Transverse colon (tissue), 4 donors: Measurements from ENCODE around the gene SPG11. TPM values are rescaled to one million over a fixed set of nuclear protein-coding genes. Genes with fewer than 3 reads are reported as not detected.

ENCODE experiments used
- DNase-seq: peaks from one replicate; pipeline ENCODE4 v3.0.0-alpha.2; 2019
- H3K27ac ChIP-seq, 4 donors: fragments of 200-600 bp; sonication (generic); 2 replicates each; pipeline ENCODE4 v1.5.1; 2016 to 2018; ENCODE audit warnings: inconsistent platforms in 4 of 4
- H3K27me3 ChIP-seq: fragments of 200-600 bp; sonication (generic); 2 replicates; pipeline ENCODE4 v1.5.1; 2017; ENCODE audit warnings: inconsistent platforms
- H3K36me3 ChIP-seq, 4 donors: fragments of 200-600 bp; sonication (generic); 2 replicates each; pipeline ENCODE4 v1.5.1; 2017 to 2019; ENCODE audit warnings: inconsistent platforms in 4 of 4
- H3K4me1 ChIP-seq, 4 donors: fragments of 200-600 bp; sonication (generic); 2 replicates each; pipeline ENCODE4 v1.5.1; 2017 to 2020; ENCODE audit warnings: inconsistent platforms in 4 of 4
- H3K4me3 ChIP-seq, 4 donors: fragments of 200-600 bp; sonication (generic); 1 replicate in 1 of 4; 2 replicates in 3 of 4; pipeline versions ENCODE4 v1.5.1 to v1.6.1; 2017 to 2019; ENCODE audit warnings: inconsistent platforms in 4 of 4
- H3K9me3 ChIP-seq, 2 donors: fragments of 200-600 bp; sonication (generic); 2 replicates each; pipeline ENCODE4 v1.5.1; 2017 to 2019; ENCODE audit warnings: inconsistent platforms in 2 of 2
- CTCF ChIP-seq, 5 experiments: fragments of 200-600 bp in 3 of 5; fragments of 450-650 bp in 2 of 5; sonication (generic) in 3 of 5; IDR thresholded peaks; 1 replicate in 2 of 5; 2 replicates in 3 of 5; pipeline ENCODE4 v1.5.1; 2016 to 2017; ENCODE audit warnings: antibody characterized with exemption in 5 of 5, inconsistent platforms in 3 of 5, mild to moderate bottlenecking in 2 of 5, moderate library complexity in 1 of 5
- EP300 ChIP-seq: sonication (generic); formaldehyde crosslinking; IDR thresholded peaks from one replicate; pipeline ENCODE4 v1.6.1; 2017; ENCODE audit warnings: antibody characterized with exemption, low read depth
- POLR2A ChIP-seq: fragments of 450-650 bp; IDR thresholded peaks from one replicate; pipeline ENCODE4 v1.6.1; 2016; ENCODE audit warnings: antibody characterized with exemption, mild to moderate bottlenecking, moderate library complexity
- POLR2AphosphoS5 ChIP-seq, 3 donors: sonication (generic); formaldehyde crosslinking; IDR thresholded peaks; one replicate each; pipeline ENCODE4 v1.6.1; 2016; ENCODE audit warnings: antibody characterized with exemption in 3 of 3
- WGBS, 2 donors: methylation state at CpG; one replicate each; pipeline ENCODE4 v1.1.5; 2018; ENCODE audit warnings: low coverage in 1 of 2; 5-methylcytosine and 5-hydroxymethylcytosine counted together
- in situ Hi-C, 4 donors: fragments of 200-750 bp; cut with MboI; loops; one replicate each; pipeline versions ENCODE4 v1.15.0 to v1.15.1; 2017; ENCODE audit warnings: low sequenced_read_pairs in 3 of 4, low pct_ligation_motif_present in 1 of 4, low pct_unique_long_range_greater_than_20kb in 1 of 4
- intact Hi-C: fragments of 100-400 bp; cut with DNase I; formaldehyde crosslinking; loops from one replicate; pipeline ENCODE4 v1.15.1; 2023; ENCODE audit warnings: low total_unique reads
- total RNA-seq, 4 donors: library from RNA; depleted of rRNA; stranded (reverse); fragments of >200 nt; gene quantifications; one replicate each; pipeline ENCODE4 v1.1.0, GENCODE V29; 2016

SPG11 gene
- total RNA-seq, 4 donors from 2014 or later: 79.7 to 149 (median 103) TPM

- TF ChIP-seq POLR2A: no peak
- TF ChIP-seq POLR2AphosphoS5 (IDR thresholded peaks at IDR 0.05): no peak
- no peak for TF ChIP-seq CTCF (IDR thresholded peaks at IDR 0.05)
- TF ChIP-seq EP300: no peak
- Histone ChIP-seq H3K27me3 (no peaks in the 10 kb centered on the region), H3K27ac (peak overlapping the region in 1 of 4 donors; percentile 4), H3K4me3 (no peak overlapping the region), H3K36me3 (no peaks in the 10 kb centered on the region), H3K4me1 (no peaks in the 10 kb centered on the region), H3K9me3 (no peaks in the 10 kb centered on the region)
- in situ Hi-C loops: no loop called here
- DNase-seq: no peak
- intact Hi-C loops: no loop called here
- 64 to 93% methylated on average over 2 to 7 of the region's 7 CpGs for WGBS, 2 donors
Measured at GRCh38 chr15:44676676-44677075, 13.2 kb upstream of the SPG11 start.

GRCh38 chr15:44675911-44676310 is 12.4 kb upstream of the SPG11 start:
- H3K36me3 ChIP-seq: no peaks in the 10 kb centered on the region
- no peaks in the 10 kb centered on the region for H3K9me3 ChIP-seq
- no peaks in the 10 kb centered on the region for H3K4me1 ChIP-seq
- H3K27ac ChIP-seq: no peak overlapping the region
- H3K4me3 ChIP-seq: no peak overlapping the region
- 67 to 81% methylated on average over 3 to 5 of the region's 5 CpGs for WGBS, 2 donors
- in situ Hi-C loops (no loop called here), intact Hi-C loops (no loop called here)
- TF ChIP-seq POLR2A (no peak), EP300 (no peak), POLR2AphosphoS5 (IDR thresholded peaks at IDR 0.05) (no peak), CTCF (IDR thresholded peaks at IDR 0.05) (no peak)
- no peak for DNase-seq
- no peaks in the 10 kb centered on the region for H3K27me3 ChIP-seq

GRCh38 chr15:44673639-44674038 is 10.2 kb upstream of the SPG11 start:
- WGBS, 2 donors: 86 to 100% methylated on average over 1 to 2 of the region's 2 CpGs
- Histone ChIP-seq H3K4me1 (no peaks in the 10 kb centered on the region), H3K27ac (no peak overlapping the region), H3K4me3 (no peak overlapping the region), H3K9me3 (no peaks in the 10 kb centered on the region), H3K36me3 (no peaks in the 10 kb centered on the region), H3K27me3 (no peaks in the 10 kb centered on the region)
- intact Hi-C loops (loop anchor here (5.0 kb wide), 1 partner anchor 34 kb away; no protein-coding TSS in a partner anchor), in situ Hi-C loops (no loop called here)
- no peak for TF ChIP-seq CTCF (IDR thresholded peaks at IDR 0.05)
- no peak for TF ChIP-seq POLR2A
- no peak for TF ChIP-seq POLR2AphosphoS5 (IDR thresholded peaks at IDR 0.05)
- TF ChIP-seq EP300: no peak
- DNase-seq: no peak

- Histone ChIP-seq H3K27ac (no peak overlapping the region), H3K36me3 (no peaks in the 10 kb centered on the region), H3K9me3 (no peaks in the 10 kb centered on the region), H3K27me3 (no peaks in the 10 kb centered on the region), H3K4me3 (no peak overlapping the region), H3K4me1 (no peaks in the 10 kb centered on the region)
- intact Hi-C loops (loop anchor here (5.0 kb wide), 1 partner anchor 37 kb away; no protein-coding TSS in a partner anchor), in situ Hi-C loops (no loop called here)
- no peak for DNase-seq
- 60 to 86% methylated on average over 2 to 6 of the region's 6 CpGs for WGBS, 2 donors
- TF ChIP-seq EP300: no peak
- TF ChIP-seq CTCF (IDR thresholded peaks at IDR 0.05): no peak
- TF ChIP-seq POLR2AphosphoS5 (IDR thresholded peaks at IDR 0.05): no peak
- no peak for TF ChIP-seq POLR2A
Measured at GRCh38 chr15:44670087-44670950, 6.9 kb upstream of the SPG11 start.
